ENCODE results near the gene MAGEB17. TPM values are rescaled to one million over a fixed set of nuclear protein-coding genes. Genes with fewer than 3 reads are reported as not detected.

Gene MAGEB17
- total and polyA plus RNA-seq, 9 of the 15 experiments (the other 6 are each of a cell fraction or from before 2014, with no cell fraction given), result 0.07 to 0.45 (median 0.14) TPM; not detected in 1

- TF ChIP-seq PKNOX1 (IDR thresholded peaks at IDR 0.05), result no peak
Observed at GRCh38 chrX:16134936-16135335, 32.3 kb upstream of the MAGEB17 start (continued).

DNA sequence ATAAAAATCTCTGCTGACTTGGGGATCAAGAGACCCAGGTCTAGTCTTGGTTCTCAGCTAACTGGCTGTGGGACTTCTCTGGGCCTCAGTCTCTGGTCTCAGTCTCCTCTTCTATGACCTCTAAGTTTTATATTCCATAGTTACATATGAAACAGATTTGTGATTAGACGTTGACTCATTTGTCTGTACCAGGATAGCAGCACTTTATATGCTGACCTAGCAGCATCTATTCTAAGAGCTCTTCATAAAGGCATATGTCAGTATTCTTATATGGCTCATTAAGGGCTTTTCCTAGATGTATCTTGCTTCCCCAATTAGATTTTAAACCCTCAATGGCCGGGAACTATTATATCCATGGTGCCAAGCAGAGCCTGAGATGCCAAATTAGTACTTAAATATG lies 31.2 kb upstream of the MAGEB17 start:
- H3K36me3 ChIP-seq (ENCODE audit: control insufficient read depth, insufficient read depth, low read length), result no peaks in the 10 kb centered on the region
- H3K27me3 ChIP-seq (ENCODE audit: control insufficient read depth in 2 of 2, insufficient read depth in 2 of 2, low read length in 2 of 2), result no peaks in the 10 kb centered on the region
- no peaks in the 10 kb centered on the region for H3K9me1 ChIP-seq (ENCODE audit: control insufficient read depth, insufficient read depth, low read length)
- no peak overlapping the region for H3K4me3 ChIP-seq
- H3K79me2 ChIP-seq (ENCODE audit: control insufficient read depth, insufficient read depth, low read length), result no peaks in the 10 kb centered on the region
- DNase-seq (ENCODE audit: extremely low read depth in 1 of 4, low spot score in 3 of 4), result no peak
- H3K4me1 ChIP-seq (replicated peaks in 1 of 2; ENCODE audit: control insufficient read depth in 2 of 2, insufficient read depth in 2 of 2, low read length in 2 of 2), result no peaks in the 10 kb centered on the region
- no peak for ATAC-seq
- H3K9ac ChIP-seq (ENCODE audit: insufficient read depth in 1 of 2, low read depth in 2 of 2, low read length in 2 of 2), result no peak overlapping the region
- H2AFZ ChIP-seq (ENCODE audit: low read depth, low read length), result no peak overlapping the region
- no peak overlapping the region for H3K27ac ChIP-seq (ENCODE audit: extremely low read depth, low read depth, low read length)
- intact Hi-C loops (cut with micrococcal nuclease), result loop anchor here (5.0 kb wide), 1 partner anchor 374 kb away; no protein-coding TSS in a partner anchor
- BruUV-seq (replicated peaks), result no TSS peak
- in situ Hi-C loops (cut with MboI), result no loop called here
- no peaks in the 10 kb centered on the region for H3K9me3 ChIP-seq (replicated peaks; ENCODE audit: control insufficient read depth, insufficient read depth, low read depth, low read length)
- FAIRE-seq, result no peak
- POLR2A ChIA-PET, result interaction anchor here (0.5 kb wide), 1 partner anchor 246 kb away, joined by 3 read pairs; no protein-coding TSS in a partner anchor
- no peak overlapping the region for H3K4me2 ChIP-seq (ENCODE audit: insufficient read depth, low read length)
- CTCF ChIA-PET (ENCODE audit: low intra/inter-chr PET ratio), result no interaction called here
- no peaks in the 10 kb centered on the region for H4K20me1 ChIP-seq (replicated peaks; ENCODE audit: control insufficient read depth, insufficient read depth, low read length)
- WGBS (ENCODE audit: insufficient coverage, low coverage, missing lambda C conversion rate), result 0% methylated on average over 2 of the region's 2 CpGs
- TF ChIP-seq TEAD4 (IDR thresholded peaks at IDR 0.05; ENCODE audit: low read length) (no peak), TEAD4 (CRISPR knock-in tag; IDR thresholded peaks at IDR 0.05; ENCODE audit: borderline replicate concordance) (no peak), FOXA3 (CRISPR knock-in tag; conservative IDR thresholded peaks at IDR 0.05 in 1 of 2, IDR thresholded peaks at IDR 0.05 in 1 of 2) (no peak)
- TF ChIP-seq, protein P1, sequence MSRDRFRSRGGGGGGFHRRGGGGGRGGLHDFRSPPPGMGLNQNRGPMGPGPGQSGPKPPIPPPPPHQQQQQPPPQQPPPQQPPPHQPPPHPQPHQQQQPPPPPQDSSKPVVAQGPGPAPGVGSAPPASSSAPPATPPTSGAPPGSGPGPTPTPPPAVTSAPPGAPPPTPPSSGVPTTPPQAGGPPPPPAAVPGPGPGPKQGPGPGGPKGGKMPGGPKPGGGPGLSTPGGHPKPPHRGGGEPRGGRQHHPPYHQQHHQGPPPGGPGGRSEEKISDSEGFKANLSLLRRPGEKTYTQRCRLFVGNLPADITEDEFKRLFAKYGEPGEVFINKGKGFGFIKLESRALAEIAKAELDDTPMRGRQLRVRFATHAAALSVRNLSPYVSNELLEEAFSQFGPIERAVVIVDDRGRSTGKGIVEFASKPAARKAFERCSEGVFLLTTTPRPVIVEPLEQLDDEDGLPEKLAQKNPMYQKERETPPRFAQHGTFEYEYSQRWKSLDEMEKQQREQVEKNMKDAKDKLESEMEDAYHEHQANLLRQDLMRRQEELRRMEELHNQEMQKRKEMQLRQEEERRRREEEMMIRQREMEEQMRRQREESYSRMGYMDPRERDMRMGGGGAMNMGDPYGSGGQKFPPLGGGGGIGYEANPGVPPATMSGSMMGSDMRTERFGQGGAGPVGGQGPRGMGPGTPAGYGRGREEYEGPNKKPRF (IDR thresholded peaks at IDR 0.05; ENCODE audit: low read depth, low read length), result no peak

All from K562 (cell line).